GM10266 (cell line): ENCODE results near the gene DZANK1.

Experiments
- DNase-seq: peaks from one replicate; pipeline ENCODE4 v3.0.0; 2012; ENCODE audit errors: extremely low spot score
- CTCF ChIP-seq: IDR thresholded peaks from 2 replicates; pipeline ENCODE4 v1.5.1; 2012; ENCODE audit warnings: mild to moderate bottlenecking, low read depth; ENCODE audit not compliant: control insufficient read depth, insufficient read depth; ENCODE audit errors: missing control alignments

DZANK1 gene

GRCh38 chr20:18440403-18440802, 26.4 kb downstream of the DZANK1 start:
- DNase-seq, result no peak
- TF ChIP-seq CTCF, result no peak

- DNase-seq, result no peak
- TF ChIP-seq CTCF, result no peak
Measured at GRCh38 chr20:18436847-18437246, 30.0 kb downstream of the DZANK1 start.

- no peak for TF ChIP-seq CTCF
- no peak for DNase-seq
Measured at GRCh38 chr20:18431206-18431605, 35.6 kb downstream of the DZANK1 start.

- no peak for TF ChIP-seq CTCF
- DNase-seq, result no peak
Measured at GRCh38 chr20:18430172-18430826, 36.5 kb downstream of the DZANK1 start.

- no peak for DNase-seq
- TF ChIP-seq CTCF, result no peak
Measured at GRCh38 chr20:18428490-18429173, 38.2 kb downstream of the DZANK1 start.

GRCh38 chr20:18427214-18427613, 39.6 kb downstream of the DZANK1 start:
- no peak for DNase-seq
- TF ChIP-seq CTCF, result no peak

GRCh38 chr20:18421608-18422007, 45.2 kb downstream of the DZANK1 start:
- no peak for TF ChIP-seq CTCF
- no peak for DNase-seq
